ENCODE measurements around the gene B3GNT4.

B3GNT4 gene

GRCh38 chr12:122203301-122204166 lies at the start of gene B3GNT4:
Gene B3GNT4 (plus strand): TSS chr12:122203709. CDS start chr12:122204619, 910 bp downstream.
- DNase-seq (ENCODE audit: low spot score) = peak; percentile 84
- TF ChIP-seq CTCF (IDR thresholded peaks at IDR 0.05; ENCODE audit: extremely low read depth, missing control alignments) = no peak

DNA sequence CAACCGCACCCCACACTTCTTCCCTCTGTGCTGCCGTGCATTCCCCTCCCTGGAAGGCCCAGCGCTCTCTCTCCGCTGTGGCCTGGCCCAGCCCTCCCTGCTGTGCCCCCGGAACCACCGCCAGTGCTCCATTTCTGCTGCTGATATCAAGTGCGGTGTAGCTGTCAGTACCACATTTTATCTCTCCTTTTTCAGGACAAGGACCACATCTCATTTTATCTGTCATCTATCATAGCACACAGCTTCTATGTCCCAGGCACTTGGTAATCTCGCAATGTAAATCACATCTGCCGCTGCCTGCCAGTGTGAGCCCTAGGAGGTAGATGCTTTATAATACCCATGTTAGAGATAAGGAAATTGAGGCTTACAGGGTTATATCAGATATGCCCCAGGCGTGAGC lies 47.8 kb upstream of the B3GNT4 start:
- no peak for TF ChIP-seq CTCF (IDR thresholded peaks at IDR 0.05; ENCODE audit: extremely low read depth, missing control alignments)
- DNase-seq (ENCODE audit: low spot score) = no peak

DNA sequence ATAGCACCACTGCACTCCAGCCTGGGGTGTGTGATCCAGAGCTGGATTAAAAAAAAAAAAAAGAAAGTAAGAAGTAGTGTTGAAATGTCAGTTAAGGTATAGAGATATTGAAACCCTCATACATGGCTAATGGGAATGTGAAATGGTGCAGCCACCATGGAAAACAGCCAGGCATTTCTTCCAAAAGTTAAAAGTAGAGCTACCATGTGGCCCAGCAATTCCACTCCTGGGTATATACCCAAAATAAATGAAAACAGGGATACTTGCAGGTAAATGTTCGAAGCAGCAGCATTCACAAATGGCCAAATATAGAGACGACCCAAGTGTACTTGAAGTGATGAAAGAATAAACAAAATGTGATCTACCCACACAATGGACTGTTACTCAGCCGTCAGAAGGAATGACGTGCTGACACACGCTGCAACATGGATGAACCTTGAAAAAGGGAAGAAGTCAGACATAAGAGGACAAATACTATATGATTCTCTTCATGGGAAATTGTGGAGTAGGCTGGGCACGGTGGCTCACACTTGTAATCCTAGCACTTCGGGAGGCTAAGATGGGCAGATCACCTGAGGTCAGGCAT lies 44.7 kb upstream of the B3GNT4 start:
- no peak for TF ChIP-seq CTCF (IDR thresholded peaks at IDR 0.05; ENCODE audit: extremely low read depth, missing control alignments)
- DNase-seq (ENCODE audit: low spot score) = no peak

GRCh38 chr12:122159882-122160281 lies 43.6 kb upstream of the B3GNT4 start:
- TF ChIP-seq CTCF (IDR thresholded peaks at IDR 0.05; ENCODE audit: extremely low read depth, missing control alignments) = no peak
- DNase-seq (ENCODE audit: low spot score) = no peak

- no peak for DNase-seq (ENCODE audit: low spot score)
- TF ChIP-seq CTCF (IDR thresholded peaks at IDR 0.05; ENCODE audit: extremely low read depth, missing control alignments) = no peak
Observed at GRCh38 chr12:122160761-122161160, 42.7 kb upstream of the B3GNT4 start.

GRCh38 chr12:122161682-122162081 lies 41.8 kb upstream of the B3GNT4 start:
- TF ChIP-seq CTCF (IDR thresholded peaks at IDR 0.05; ENCODE audit: extremely low read depth, missing control alignments) = no peak
- DNase-seq (ENCODE audit: low spot score) = no peak

DNA sequence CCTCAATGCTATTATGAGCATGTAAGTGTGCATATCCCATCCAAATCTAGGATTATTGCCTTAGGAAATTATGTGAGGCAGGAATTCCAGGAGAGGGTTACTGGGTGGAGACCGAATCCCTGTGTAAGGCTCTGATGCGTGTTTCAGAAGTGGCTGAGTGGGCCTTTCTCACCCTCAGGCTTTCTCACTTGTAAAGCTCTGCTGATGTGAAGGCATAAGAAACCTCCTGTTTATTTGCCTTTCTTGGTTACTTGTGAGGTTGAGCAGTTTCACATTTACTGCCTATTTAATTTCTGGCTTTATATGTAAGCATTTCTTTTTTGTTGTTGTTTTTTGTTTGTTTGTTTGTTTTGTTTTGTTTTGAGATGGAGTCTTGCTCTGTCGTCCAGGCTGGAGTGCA lies 40.5 kb upstream of the B3GNT4 start:
- no peak for DNase-seq (ENCODE audit: low spot score)
- TF ChIP-seq CTCF (IDR thresholded peaks at IDR 0.05; ENCODE audit: extremely low read depth, missing control alignments) = no peak
